Activated naive CD8-positive, alpha-beta T cell treated with anti-CD3 and anti-CD28 coated beads, Interleukin-2, amount 50 U/mL, for 16 hours (primary cell): ENCODE data around the gene OSBPL2.

Experiments used
- DNase-seq: peaks from one replicate; pipeline ENCODE4 v3.0.0-alpha.2; 2020; ENCODE audit warnings: low read depth, low spot score

Gene OSBPL2

GRCh38 chr20:62339647-62340062 lies 101.3 kb downstream of the OSBPL2 start:
- DNase-seq = no peak

- DNase-seq = no peak
Observed at GRCh38 chr20:62342910-62343309, 104.6 kb downstream of the OSBPL2 start.

GRCh38 chr20:62344092-62344491 lies 105.8 kb downstream of the OSBPL2 start:
- no peak for DNase-seq

GRCh38 chr20:62344782-62345181 lies 106.5 kb downstream of the OSBPL2 start:
- DNase-seq = no peak
